HFFc6 (cell line): ENCODE data around the gene MTFR1L. TPM values are rescaled to one million over a fixed set of nuclear protein-coding genes. Genes with fewer than 3 reads are reported as not detected.

ENCODE experiments used
- DNase-seq: peaks from one replicate; pipeline ENCODE4 v3.0.0-alpha.2; 2018
- H3K27ac Mint-ChIP-seq: 2 replicates; pipeline ENCODE4 v1.8.0; 2020; ENCODE audit warnings: mild to moderate bottlenecking, mixed read lengths
- H3K27me3 Mint-ChIP-seq: 2 replicates; pipeline ENCODE4 v1.8.0; 2021; ENCODE audit warnings: mild to moderate bottlenecking, moderate library complexity, mixed read lengths; ENCODE audit not compliant: insufficient read depth
- H3K36me3 Mint-ChIP-seq: 2 replicates; pipeline ENCODE4 v1.8.0; 2021; ENCODE audit warnings: low read depth, mixed read lengths
- H3K4me1 Mint-ChIP-seq: 2 replicates; pipeline ENCODE4 v1.8.0; 2020; ENCODE audit warnings: low read depth, mixed read lengths
- H3K4me3 Mint-ChIP-seq: 2 replicates; pipeline ENCODE4 v1.8.0; 2020; ENCODE audit warnings: mild to moderate bottlenecking, moderate library complexity, mixed read lengths
- H3K9me3 Mint-ChIP-seq: 2 replicates; pipeline ENCODE4 v1.8.0; 2020; ENCODE audit warnings: mild to moderate bottlenecking, mixed read lengths
- CTCF ChIP-seq: fragments of 200-600 bp; sonication (generic); IDR thresholded peaks from 2 replicates; pipeline ENCODE4 v1.5.0; 2021; ENCODE audit warnings: antibody characterized with exemption, mild to moderate bottlenecking
- total RNA-seq, 6 experiments: library from RNA; stranded (reverse); fragmentation: NEBNext Ultra II Directional; extraction: Animal tissue kit (Norgen Biotek cat#: 25700); gene quantifications; 2 replicates in 1 of 6; 3 replicates in 5 of 6; pipeline ENCODE4 v1.2.3, GENCODE V29; 2021

The MTFR1L gene
- total RNA-seq, 6 experiments from 2014 or later = 52.4 to 69.1 (median 59.1) TPM

- no peaks in the 10 kb centered on the region; the same call in 1 of the 2 replicates for H3K27me3 Mint-ChIP-seq
- no peak overlapping the region for H3K27ac Mint-ChIP-seq
- H3K9me3 Mint-ChIP-seq = no peaks in the 10 kb centered on the region
- DNase-seq = no peak
- peaks cover 15% of the 10 kb centered on the region for H3K4me1 Mint-ChIP-seq
- H3K4me3 Mint-ChIP-seq = no peak overlapping the region
- TF ChIP-seq CTCF = no peak
- no peaks in the 10 kb centered on the region for H3K36me3 Mint-ChIP-seq
Measured at GRCh38 chr1:25869909-25870606, 50.3 kb downstream of the MTFR1L start.

- no peak for TF ChIP-seq CTCF
- Mint-ChIP-seq H3K9me3 (no peaks in the 10 kb centered on the region), H3K36me3 (no peaks in the 10 kb centered on the region), H3K27ac (no peak overlapping the region), H3K27me3 (no peaks in the 10 kb centered on the region; the same call in 1 of the 2 replicates), H3K4me1 (peaks cover 15% of the 10 kb centered on the region), H3K4me3 (no peak overlapping the region)
- no peak for DNase-seq
Measured at GRCh38 chr1:25870614-25871013, 50.9 kb downstream of the MTFR1L start.

- H3K4me1 Mint-ChIP-seq = peaks cover 18% of the 10 kb centered on the region
- no peak overlapping the region; the same call in 1 of the 2 replicates for H3K27ac Mint-ChIP-seq
- H3K4me3 Mint-ChIP-seq = no peak overlapping the region
- no peaks in the 10 kb centered on the region for H3K36me3 Mint-ChIP-seq
- no peaks in the 10 kb centered on the region; the same call in 1 of the 2 replicates for H3K27me3 Mint-ChIP-seq
- H3K9me3 Mint-ChIP-seq = no peaks in the 10 kb centered on the region
- TF ChIP-seq CTCF = no peak
- DNase-seq = no peak
Measured at GRCh38 chr1:25871086-25871703, 51.4 kb downstream of the MTFR1L start.

GRCh38 chr1:25871704-25872494 lies 52.1 kb downstream of the MTFR1L start:
- DNase-seq = no peak
- no peaks in the 10 kb centered on the region for H3K9me3 Mint-ChIP-seq
- H3K4me3 Mint-ChIP-seq = no peak overlapping the region
- peaks cover 20% of the 10 kb centered on the region for H3K4me1 Mint-ChIP-seq
- no peaks in the 10 kb centered on the region for H3K36me3 Mint-ChIP-seq
- TF ChIP-seq CTCF = no peak
- no peak overlapping the region for H3K27ac Mint-ChIP-seq
- no peaks in the 10 kb centered on the region; the same call in 1 of the 2 replicates for H3K27me3 Mint-ChIP-seq

- H3K9me3 Mint-ChIP-seq = no peaks in the 10 kb centered on the region
- H3K27me3 Mint-ChIP-seq = no peaks in the 10 kb centered on the region; the same call in 1 of the 2 replicates
- no peaks in the 10 kb centered on the region for H3K36me3 Mint-ChIP-seq
- H3K27ac Mint-ChIP-seq = no peak overlapping the region
- H3K4me1 Mint-ChIP-seq = peaks cover 20% of the 10 kb centered on the region
- H3K4me3 Mint-ChIP-seq = no peak overlapping the region
- no peak for DNase-seq
- TF ChIP-seq CTCF = no peak
Measured at GRCh38 chr1:25872713-25873112, 53.0 kb downstream of the MTFR1L start.
